ENCODE results near the gene FBF1.
"Not testable (repeated sequence)": the region's sequence is repeated elsewhere in the genome, so short reads cannot be mapped to it uniquely, and the experiment has no call there.

DNA sequence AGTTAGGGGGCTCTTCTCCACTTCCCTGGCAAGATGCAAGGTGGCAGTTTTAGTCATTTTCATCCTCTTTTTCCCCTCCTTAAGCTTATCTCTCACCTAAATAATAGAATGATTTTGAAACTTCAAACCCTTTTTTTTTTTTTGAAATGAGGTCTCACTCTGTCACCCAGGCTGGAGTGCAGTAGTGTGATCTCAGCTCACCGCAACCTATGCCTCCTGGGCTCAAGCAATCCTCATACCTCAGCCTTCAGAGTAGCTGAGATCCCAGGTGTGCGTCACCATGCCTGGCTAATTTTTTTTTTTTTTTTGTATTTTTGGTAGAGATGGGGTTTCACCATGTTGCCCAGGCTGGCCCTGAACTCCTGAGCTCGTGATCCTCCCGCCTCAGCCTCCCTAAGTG lies 76.0 kb downstream of the FBF1 start:
- TF ChIP-seq, protein P1, sequence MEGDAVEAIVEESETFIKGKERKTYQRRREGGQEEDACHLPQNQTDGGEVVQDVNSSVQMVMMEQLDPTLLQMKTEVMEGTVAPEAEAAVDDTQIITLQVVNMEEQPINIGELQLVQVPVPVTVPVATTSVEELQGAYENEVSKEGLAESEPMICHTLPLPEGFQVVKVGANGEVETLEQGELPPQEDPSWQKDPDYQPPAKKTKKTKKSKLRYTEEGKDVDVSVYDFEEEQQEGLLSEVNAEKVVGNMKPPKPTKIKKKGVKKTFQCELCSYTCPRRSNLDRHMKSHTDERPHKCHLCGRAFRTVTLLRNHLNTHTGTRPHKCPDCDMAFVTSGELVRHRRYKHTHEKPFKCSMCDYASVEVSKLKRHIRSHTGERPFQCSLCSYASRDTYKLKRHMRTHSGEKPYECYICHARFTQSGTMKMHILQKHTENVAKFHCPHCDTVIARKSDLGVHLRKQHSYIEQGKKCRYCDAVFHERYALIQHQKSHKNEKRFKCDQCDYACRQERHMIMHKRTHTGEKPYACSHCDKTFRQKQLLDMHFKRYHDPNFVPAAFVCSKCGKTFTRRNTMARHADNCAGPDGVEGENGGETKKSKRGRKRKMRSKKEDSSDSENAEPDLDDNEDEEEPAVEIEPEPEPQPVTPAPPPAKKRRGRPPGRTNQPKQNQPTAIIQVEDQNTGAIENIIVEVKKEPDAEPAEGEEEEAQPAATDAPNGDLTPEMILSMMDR (optimal IDR thresholded peaks at IDR 0.05 in 1 of 3, IDR thresholded peaks at IDR 0.05 in 1 of 3, conservative IDR thresholded peaks at IDR 0.05 in 1 of 3; ENCODE audit: extremely low read depth in 1 of 3, insufficient read depth in 2 of 3, low read length in 3 of 3) = not testable (repeated sequence)
- TF ChIP-seq EZH2 (IDR thresholded peaks at IDR 0.05; ENCODE audit: low read length) = not testable (repeated sequence)

Data from keratinocyte (primary cell).